GM19324 (cell line): Measurements from ENCODE around the gene CCR4.
"Not testable (repeated sequence)": the region's sequence is repeated elsewhere in the genome, so short reads cannot be mapped to it uniquely, and the experiment has no call there.

ENCODE experiments used
- ATAC-seq: cut with Tn5 transposase; IDR thresholded peaks from one replicate; pipeline ENCODE4 v1.9.1; 2021; ENCODE audit warnings: mild to moderate bottlenecking, moderate library complexity; ENCODE audit not compliant: unreplicated experiment, low FRiP score

The CCR4 gene

DNA sequence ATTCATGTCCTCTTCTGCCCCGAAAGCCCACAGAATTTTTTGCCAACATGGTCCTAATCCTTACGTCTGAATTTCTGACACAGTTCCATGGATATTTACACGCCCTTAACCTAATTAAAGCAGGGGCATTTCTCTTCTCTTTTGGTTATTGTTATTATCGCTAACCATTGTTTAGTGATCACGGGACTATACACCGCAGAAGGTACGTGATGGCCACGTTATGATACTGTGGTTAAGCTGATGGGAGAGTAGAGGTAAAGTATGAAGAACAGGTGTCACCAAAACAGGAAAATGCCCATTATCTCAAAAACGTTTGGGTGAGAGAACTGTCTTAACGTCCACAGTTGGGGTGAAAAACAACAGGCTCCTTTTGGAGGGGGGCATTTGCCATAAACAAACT lies 26.4 kb downstream of the CCR4 start:
- ATAC-seq, result no peak

DNA sequence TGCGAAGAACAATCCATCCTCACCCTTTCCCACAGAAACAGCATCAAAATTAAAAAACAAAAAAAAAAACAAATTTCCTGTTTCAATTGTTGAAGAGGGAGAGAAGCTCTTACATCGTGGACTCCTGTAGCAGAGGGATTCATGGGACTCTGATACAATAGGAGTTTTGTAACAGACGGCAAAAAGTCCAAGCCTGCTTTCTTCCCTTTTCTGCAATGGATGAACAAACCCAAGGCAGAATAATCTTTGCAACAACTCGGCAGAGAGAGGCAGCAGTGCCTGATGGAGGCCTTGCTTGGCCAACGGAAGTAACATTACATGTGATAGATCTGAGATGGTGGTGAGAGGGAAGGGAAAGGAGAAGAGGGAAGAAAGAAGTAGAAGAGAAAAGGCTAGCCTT lies 26.9 kb downstream of the CCR4 start:
- ATAC-seq, result no peak

- ATAC-seq, result no peak
These were observed 31.7 kb downstream of the CCR4 start for GRCh38 chr3:32983124-32983523.

- not testable (repeated sequence) for ATAC-seq
These were observed 33.5 kb downstream of the CCR4 start for GRCh38 chr3:32984918-32985317.

DNA sequence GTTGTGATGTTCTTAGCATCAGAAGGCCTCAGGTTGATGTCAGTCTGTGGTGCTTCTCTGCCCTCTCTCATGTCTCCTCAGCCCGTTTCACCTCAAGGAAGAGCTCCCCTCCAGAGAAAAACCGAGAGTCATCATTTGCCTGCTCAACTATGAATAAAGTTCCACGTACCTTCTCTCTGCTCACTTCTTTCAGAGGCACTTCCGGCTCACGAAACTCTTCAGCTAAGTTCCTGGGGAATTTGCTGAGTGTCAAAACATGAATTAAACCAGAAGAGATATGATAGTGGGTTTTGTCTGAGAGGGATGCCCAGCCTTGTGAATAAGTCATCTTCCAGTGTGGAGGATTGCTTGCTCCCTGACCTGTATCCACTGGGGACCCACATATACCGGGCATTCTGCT lies 37.7 kb downstream of the CCR4 start:
- ATAC-seq, result no peak

- ATAC-seq, result no peak
These were observed 38.7 kb downstream of the CCR4 start for GRCh38 chr3:32990116-32990515.

DNA sequence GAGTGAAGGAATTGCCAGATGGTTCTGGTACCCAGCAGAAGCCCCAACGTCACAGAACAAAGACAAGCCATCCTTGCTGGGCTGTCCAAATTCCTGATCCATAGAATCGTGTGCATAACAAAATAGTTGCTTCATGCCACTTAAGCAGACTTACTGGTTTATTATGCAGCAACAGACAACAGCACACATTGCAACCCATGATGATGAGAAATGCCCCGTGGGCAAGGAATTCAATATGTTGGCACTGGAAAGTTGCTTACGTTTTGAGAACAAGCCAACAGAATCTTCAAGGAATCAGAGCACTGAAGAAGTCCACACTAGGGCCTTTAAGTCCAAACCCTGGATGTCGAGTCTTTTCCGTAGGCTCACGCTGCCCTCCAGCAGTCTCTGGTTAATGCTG lies 40.3 kb downstream of the CCR4 start:
- ATAC-seq, result no peak

DNA sequence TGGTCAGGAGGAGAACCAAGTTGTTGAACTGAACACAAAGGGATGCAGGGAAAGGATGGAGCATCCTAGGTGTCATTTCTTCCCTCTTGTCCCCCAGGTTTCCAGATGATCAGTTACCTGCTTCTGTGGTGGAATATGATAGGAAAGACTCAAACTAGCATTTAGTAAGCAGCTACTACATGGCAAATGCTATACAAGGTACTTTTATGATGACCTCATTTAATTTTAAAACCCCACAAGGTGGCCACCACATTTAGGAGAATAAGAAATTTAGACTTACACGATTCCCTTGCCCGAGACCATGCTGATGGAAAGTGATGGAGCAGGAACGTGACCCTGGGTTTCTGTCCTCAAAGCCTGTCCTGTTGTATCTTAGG lies 40.9 kb downstream of the CCR4 start:
- ATAC-seq, result no peak

GRCh38 chr3:32994045-32994444 lies 42.6 kb downstream of the CCR4 start:
- no peak for ATAC-seq

- ATAC-seq, result no peak
These were observed 43.7 kb downstream of the CCR4 start for GRCh38 chr3:32995098-32995497.

DNA sequence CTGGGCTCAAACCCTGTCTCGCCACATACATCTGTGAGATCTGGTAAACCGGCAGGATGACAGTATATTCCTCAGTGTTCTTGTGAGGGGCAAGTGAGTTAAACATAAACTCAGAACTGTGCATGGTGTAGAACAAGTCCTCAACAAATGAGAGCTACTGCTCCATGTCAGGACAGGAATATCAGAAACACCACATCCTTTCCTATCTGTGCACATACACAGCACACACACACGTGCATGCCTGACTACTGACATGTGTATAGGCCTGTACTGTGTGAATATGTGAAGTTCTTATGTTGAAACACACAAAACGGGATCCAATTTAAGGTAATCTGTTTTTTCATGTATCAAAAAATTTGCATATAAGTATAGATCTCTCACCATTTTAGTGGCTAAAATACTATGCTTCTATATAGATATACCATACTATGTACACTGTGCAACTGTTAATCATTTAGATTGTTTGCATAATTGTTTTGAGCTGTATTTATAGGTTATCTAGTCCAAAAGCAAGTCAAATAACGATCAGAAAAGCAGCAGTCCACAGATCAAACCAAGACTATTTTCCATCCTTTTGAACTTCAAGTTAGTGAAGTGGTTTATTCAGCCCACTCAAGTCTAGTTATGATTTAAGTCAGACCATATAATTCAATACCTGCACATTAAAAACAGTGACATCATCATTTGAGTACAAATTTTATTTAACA lies 44.8 kb downstream of the CCR4 start:
- ATAC-seq, result no peak

- ATAC-seq, result no peak
These were observed 45.3 kb downstream of the CCR4 start for GRCh38 chr3:32996755-32997091.

- no peak for ATAC-seq
These were observed 47.4 kb downstream of the CCR4 start for GRCh38 chr3:32998631-32999451.

DNA sequence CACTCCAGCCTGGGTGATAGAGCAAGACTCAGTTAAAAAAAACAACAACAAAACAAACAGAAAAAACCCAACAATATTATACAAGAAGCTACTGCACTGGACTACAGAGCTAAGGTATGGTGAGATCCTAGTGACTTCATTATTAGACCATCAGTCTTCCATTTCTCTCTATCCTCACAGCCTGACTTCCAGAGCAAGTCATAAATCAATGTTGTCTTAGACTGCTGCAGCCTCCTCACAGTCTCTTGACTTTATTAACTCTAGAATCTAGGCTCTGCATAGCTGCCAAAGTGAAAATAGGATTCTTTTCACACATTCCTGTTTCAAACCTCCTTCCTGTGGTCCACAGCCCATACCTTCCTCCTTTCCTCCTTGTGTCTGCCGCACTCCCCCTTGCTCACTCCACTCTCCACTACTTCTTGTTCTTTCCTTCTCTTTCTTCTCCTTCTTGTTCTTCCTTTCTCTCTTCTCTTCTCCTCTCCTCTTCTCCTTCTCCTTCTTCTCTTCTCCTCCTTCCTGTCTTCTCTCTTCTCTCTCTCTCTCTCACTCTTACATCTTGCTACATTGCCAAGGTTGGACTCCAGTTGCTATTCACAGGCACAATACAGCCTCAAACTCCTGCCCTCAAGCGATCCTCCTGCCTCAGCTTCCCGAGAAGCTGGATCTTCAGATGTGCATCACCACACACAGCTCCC lies 49.4 kb downstream of the CCR4 start:
- ATAC-seq, result no peak

GRCh38 chr3:33001889-33002288 lies 50.4 kb downstream of the CCR4 start:
- no peak for ATAC-seq

DNA sequence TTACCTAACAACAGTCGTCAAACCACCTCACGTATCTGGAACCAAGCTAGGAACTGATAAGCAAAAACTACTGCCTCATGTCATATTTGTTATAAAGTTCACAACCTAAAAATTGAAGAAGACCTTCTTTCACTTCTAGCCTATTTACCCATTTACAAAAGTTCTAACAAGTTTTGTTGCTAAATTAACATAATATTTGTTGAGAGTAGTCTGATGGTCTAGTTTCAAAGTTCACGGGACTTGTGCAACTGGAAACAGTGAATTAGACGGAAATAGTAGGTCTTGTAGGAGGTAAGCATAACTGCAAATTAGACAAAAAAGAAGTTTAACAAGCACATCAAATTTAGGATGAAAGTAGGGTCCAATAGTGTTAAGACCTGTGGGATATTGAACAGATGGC lies 51.9 kb downstream of the CCR4 start:
- ATAC-seq, result no peak

- ATAC-seq, result no peak
These were observed 52.8 kb downstream of the CCR4 start for GRCh38 chr3:33004205-33004604.

DNA sequence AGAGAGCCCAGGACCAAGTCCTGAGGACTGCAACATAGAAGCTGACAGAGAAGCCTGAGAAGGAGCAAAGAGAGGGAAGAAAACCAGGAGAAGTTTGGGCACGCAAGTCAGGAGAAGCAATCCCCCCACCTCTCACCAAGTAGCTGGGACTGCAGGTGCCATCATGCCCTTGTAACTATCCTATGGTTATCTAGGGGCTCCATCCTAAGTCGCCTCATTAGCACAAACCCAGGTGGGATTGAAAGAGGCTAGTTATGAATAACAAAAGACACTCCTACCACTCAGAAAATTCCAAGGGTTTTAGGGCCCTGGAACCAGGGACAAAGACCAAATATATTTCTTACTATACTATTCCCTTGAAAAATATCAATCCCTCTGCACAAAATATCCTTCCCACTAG lies 53.5 kb downstream of the CCR4 start:
- ATAC-seq, result no peak
